HG02610 (cell line): ENCODE measurements around the gene PTPN3.
A peak's percentile ranks its signal among the peaks of the same experiment; 100 is the strongest.

ENCODE experiments used
- ATAC-seq: cut with Tn5 transposase; IDR thresholded peaks from one replicate; pipeline ENCODE4 v1.9.1; 2021; ENCODE audit warnings: mild to moderate bottlenecking, moderate library complexity; ENCODE audit not compliant: unreplicated experiment

The PTPN3 gene

GRCh38 chr9:109454601-109455155 lies 43.4 kb downstream of the PTPN3 start:
- no peak for ATAC-seq

DNA sequence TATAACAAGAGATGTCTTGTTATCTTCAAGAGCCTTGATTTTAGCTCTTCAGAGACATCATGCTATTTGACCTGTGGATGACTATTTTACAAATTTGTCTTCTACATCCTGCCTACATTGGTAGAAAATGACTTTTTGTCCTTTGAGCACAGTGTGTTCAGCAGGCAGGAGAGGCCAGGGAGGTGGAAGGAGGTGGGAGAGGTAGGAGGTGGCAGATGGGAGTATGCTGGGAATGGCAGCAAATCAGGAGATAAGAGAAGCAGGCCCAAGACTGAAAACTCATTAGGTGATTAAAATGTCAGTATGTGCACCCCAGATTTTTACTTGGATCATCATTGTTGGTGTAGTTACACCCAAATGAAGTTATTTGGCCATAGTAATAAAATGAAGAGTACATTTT lies 44.1 kb downstream of the PTPN3 start:
- no peak for ATAC-seq

DNA sequence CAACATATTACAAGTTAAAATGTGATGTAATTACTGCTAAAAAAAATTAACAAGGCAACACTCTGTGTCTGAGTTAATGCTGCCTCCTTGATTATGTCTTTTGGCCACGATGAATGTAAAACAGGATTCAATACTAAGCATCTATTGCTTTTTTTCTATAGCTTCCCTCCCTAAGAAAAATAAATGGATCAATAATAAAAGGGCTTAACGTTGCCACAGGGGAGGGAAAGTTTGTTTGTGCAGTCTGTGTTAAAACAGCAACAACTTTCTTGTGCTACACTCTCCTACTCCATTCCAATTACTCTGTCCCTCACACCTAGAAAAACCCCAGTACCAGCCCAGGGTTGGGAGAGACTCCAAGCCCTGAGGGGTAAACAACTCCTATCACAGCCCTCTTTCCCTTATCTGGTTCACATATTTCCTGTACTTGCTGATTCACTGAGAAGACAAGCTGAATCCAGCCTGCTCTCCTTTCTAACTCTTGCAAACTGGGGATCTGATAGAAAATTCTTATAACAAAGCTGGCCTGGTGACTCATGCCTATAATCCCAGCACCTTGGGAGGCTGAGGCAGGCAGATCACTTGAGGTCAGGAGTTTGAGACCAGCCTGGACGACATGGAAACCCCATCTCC lies 44.8 kb downstream of the PTPN3 start:
- ATAC-seq = no peak

GRCh38 chr9:109452761-109453160 lies 45.3 kb downstream of the PTPN3 start:
- ATAC-seq = no peak

- ATAC-seq = no peak
These were observed 46.6 kb downstream of the PTPN3 start for GRCh38 chr9:109451311-109452025.

DNA sequence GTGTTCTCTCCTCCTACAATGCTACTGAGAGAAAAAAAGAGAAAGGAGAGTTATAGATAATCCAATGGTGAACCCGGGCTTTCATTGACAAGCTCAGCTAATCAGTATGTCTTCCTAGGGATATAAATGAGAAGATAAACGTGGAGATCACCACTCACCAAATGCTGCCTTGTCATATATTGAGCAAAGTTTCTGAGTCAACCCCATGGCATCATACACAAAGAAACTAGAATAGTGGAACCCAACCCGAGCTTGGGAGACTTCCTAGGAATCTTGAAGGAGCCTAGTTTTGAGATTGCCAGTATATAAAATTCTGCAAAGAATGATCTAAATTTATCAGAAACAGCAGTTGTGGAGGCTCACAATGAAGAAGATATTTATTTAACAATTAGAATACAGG lies 47.8 kb downstream of the PTPN3 start:
- ATAC-seq = no peak

- no peak for ATAC-seq
These were observed 48.9 kb downstream of the PTPN3 start for GRCh38 chr9:109449036-109449798.

DNA sequence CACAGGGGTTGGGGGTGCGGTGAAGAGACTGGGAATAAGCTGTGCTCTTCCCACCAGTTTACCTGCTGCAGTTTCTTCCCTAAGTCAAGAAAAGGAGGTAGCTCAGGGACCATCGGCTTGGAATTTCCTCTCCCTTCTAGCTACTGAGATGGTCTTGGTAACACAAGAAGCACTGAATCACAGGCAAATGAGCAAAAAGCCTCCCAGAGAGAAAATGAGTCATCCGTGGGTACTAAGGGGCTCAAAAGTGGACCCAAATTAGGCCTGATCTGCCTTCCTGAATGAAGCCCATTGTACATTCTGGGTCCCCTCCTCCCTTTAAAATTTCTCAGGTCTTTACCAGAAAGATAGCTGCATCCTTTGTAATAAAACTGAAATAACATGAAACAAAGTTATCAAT lies 49.9 kb downstream of the PTPN3 start:
- ATAC-seq = no peak

DNA sequence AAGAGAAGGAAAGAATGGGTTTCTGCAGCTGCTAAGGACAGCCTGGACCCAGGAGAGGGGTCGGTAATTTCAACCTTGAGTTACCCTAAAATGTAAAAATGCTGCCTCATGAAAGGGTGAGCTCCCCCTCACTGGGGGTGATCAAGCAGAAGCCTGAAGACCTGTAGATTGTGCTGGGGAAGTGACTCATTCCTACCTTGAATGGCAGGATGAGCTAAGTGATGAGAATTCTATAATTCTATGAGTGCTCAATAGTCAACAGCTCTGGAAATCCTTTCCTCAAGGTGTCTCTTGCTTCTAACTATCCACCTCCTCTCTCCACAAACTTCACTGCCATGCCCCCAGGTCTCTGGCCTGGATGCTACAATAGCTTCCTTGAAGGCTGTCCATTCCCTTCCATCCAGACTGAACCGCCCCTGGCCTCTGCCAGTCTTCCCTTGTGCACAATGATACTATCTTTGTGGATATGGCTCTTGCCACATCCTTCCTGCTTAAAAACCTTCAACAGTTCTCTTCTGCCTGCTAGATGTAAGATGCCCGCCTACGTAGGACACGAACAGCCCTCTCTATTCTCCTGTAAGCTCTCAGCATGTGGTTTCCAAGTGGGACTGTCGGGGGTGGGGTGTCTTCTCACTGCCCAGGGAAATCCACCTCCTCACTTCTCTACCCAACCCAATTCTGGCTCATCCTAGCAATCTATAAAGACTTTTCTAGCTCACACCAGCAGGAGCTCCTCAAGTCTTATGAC lies 50.6 kb downstream of the PTPN3 start:
- ATAC-seq = no peak

GRCh38 chr9:109444771-109445320 lies 53.3 kb downstream of the PTPN3 start:
- no peak for ATAC-seq

DNA sequence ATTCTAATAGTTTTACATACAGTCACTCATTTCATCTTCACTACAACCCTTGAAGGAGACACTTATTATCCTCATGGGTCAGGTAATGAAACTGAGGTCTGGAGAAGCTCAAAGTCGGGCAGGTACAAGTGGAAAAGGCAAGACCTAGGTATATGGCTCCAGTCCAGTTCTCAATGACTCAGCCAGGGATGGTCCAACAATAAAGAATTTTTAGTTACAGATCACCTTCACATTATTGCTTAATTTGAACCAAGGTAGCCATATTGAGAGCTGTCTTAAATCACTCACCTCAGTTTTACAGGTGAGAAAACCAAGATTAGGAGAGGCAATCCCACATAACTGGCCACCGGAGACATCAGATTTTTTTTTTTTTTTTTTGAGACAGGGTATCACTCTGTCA lies 55.4 kb downstream of the PTPN3 start:
- no peak for ATAC-seq

DNA sequence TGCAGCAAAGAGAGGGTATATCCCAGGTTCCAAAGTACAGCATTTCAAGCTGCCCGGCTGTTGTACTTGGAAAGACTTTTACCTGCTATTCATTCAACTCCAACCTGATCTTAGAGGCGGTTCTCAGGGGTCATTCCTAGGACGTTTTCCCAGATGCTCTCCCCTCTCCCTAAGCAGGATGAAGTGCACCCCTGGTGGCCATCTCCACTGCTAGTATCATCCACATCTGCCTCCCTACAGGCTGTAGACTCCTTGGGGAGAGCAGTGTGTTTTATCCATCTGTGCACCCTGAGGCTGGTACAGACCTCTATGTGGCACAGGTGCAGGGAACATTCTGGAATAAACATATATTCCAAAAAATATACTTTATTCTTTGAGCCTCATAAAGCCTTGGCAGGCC lies 56.8 kb downstream of the PTPN3 start:
- no peak for ATAC-seq

DNA sequence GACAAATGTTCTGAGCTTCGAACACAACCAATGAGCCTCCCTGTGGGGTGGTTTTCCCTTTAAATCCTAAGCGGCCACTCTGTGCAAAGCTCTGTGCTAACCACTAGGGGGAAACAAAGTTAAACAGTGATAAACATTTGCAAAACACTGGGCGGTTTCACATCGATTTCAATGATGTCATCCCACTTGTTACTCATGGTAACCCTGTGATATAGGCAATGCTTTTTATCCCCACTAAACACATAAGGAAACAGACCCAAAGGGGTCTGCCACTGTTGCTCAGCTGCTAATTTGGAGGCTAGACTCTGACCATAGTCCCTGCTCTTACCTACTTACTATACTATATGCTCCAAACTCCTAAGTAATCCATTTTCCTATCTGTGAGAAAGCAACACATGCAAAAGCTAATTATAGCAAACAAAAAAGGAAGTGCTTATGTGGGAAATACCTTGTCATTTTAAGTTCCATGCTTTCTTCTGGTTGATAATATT lies 57.3 kb downstream of the PTPN3 start:
- ATAC-seq = peak; percentile 95

DNA sequence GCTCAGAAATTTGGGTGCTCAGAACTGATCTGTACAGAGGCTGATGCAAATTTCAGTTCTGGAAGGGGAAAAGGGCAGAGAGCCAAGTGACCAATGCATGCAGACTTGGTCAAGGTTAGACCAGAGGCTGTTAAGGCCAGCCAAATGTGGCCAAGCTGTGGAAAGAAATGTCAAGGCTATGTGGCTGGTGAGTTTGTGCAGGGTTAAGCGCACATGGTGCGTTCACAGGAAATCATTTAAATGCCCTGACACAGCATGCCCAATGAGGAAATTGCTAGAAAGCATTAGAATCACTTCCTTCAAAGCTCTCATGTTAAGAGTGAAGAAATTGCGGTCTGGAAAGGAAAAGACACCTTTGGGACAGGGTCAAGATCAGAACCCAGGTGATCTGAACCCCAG lies 58.0 kb downstream of the PTPN3 start:
- ATAC-seq = peak; percentile 27

DNA sequence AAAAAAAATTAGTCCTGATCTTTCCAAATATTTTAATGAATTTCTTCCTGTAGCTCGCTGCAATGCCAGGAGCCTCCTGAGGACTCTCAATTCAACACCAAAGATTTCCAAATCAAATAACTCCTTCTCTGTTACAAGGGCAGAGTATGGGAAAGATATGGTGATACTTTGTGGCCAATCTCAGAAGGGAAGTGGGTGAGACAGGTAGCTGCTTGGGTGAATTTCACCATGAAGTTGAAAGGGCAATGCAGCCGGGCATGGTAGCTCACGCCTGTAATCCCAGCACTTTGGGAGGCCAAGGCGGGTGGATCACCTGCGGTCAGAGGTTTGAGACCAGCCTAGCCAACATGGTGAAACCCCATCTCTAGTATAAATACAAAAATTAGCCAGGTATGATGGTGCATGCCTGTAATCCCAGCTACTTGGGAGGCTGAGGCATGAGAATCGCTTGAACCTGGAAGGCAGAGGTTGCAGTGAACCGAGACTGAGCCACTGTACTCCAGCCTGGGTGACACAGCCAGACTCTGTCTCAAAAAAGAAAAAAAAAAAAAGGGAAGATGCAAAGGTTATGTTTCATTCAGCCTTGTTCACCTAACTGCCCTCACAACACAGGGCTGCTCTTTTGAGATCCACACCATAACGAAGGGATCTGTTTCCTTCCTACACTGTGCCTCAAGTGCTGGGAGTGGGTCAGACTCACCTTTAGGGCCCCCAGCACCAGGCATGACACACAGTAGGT lies 58.6 kb downstream of the PTPN3 start:
- no peak for ATAC-seq

- no peak for ATAC-seq
These were observed 60.8 kb downstream of the PTPN3 start for GRCh38 chr9:109437286-109437685.

GRCh38 chr9:109436071-109436470 lies 62.0 kb downstream of the PTPN3 start:
- no peak for ATAC-seq

DNA sequence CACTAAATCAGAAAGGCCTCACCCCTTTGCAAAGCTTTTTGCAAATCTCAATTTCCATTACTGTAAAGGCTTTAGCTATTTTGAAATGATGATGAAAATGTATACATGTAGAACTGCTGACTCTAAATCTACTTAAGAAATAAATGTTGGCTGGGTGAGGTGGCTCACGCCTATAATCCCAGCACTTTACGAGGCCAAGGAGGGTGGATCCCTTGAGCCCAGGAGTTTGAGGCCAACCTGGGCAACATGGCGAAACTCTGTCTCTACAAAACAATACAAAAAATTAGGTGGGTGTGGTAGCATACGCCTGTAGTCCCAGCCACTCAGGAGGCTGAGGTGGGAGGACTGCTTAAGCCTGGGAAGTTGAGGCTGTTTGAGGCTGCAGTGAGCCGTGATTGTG lies 64.6 kb downstream of the PTPN3 start:
- no peak for ATAC-seq

DNA sequence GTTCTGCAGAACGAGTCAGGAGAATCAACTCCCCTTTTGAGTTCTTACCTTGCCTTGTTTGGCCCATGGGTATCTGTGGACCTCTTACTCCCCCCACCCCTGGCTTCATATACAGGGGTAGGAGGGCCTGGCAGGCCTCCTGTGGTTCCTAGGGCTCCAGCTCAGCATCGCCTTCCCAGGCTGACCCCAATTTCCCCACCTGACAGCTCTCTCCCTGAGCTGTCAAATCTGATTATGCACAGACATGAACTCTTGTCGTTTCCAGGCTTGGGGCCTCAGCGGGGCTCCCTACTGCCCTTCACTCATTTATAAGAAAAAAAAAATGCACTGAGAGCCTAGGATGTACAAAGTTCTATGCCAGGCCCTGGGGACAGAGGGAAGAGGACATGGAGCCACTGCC lies 67.9 kb downstream of the PTPN3 start:
- no peak for ATAC-seq

DNA sequence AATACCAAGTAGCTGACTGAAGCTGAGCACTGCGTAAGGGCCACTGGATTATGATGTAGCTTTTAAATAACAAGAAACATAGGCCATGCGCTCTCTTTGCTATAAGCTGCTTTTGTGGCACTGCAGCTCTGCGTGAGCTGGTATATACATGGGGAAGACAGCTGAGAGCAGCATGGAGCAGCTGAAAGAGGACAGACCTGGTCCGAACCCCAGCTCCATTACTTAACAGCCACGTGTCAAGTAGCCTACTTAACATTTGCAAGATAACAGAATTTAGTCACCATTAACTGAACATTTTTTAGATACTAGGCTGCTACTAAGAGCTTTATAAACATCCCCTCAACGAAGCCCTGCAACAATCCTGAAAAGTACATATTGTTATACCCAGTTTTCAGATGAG lies 69.3 kb downstream of the PTPN3 start:
- no peak for ATAC-seq
